Measurements from ENCODE around the gene H2BK1.

The H2BK1 gene

DNA sequence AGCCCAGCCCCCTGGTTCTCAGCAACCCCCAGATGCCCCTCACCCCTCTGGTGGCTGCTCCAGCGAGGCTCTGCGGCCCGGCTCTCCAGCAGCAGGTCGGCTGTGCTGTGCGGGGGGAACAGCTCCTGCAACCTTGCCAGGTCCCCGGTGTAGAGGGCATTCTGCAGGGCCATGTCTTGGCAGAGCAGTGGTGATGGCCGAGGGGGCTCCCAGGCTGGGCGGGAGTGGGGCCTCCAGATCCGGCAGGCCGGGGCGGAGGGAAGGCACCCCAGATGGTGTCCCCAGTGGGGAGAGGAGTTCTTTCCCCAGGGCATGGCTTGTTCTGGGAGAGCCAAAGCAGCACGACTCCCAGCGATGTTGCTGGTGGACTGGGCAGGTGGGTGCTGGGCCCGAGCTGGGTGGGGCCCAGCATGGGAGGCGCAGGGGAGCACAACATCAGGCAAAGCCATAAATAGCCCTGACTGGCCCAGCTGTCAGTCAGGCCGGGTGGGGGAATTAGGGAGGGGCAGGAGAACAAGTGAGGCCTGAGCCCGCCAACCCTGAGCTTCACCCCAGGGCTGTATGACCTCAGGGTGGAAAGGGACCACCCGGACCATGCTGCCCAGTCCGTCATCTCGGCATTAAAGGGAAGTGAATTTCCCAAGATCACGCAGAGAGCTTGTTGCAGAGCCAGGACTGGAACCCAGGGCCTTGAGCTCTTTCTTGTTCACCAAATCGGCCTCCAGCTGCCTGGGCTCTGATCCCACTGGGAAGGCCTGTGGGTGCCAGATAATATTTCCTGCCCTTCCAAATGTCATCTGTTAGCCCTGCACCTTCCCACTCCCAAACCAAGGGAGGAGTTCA, 22.7 kb downstream of the H2BK1 start:
- no peaks in the 10 kb centered on the region for H3K9me3 ChIP-seq (replicated peaks in 1 of 11)
- peaks cover 0 to 30% (median 8%) of the 10 kb centered on the region in 11 experiments; a peak in 13 of 22 replicates for H4K20me1 ChIP-seq
- H3K27ac ChIP-seq, result no peak overlapping the region
- H3K4me3 ChIP-seq, result no peak overlapping the region
- peaks cover 23 to 75% (median 57%) of the 10 kb centered on the region in 11 experiments for H3K27me3 ChIP-seq
- H3K9ac ChIP-seq, result peak overlapping the region in 2 of 11 experiments; percentile 16 to 32; a peak in 3 of 22 replicates
- H3K36me3 ChIP-seq, result no peaks in the 10 kb centered on the region
- no peak for TF ChIP-seq Cebpa-rat (IDR thresholded peaks at IDR 0.05)
- H3K4me1 ChIP-seq, result peaks cover 8 to 35% (median 22%) of the 10 kb centered on the region in 10 experiments
- H3K4me2 ChIP-seq, result peak overlapping the region; percentile 6 to 94 (median 75); a peak in 21 of 22 replicates

DNA sequence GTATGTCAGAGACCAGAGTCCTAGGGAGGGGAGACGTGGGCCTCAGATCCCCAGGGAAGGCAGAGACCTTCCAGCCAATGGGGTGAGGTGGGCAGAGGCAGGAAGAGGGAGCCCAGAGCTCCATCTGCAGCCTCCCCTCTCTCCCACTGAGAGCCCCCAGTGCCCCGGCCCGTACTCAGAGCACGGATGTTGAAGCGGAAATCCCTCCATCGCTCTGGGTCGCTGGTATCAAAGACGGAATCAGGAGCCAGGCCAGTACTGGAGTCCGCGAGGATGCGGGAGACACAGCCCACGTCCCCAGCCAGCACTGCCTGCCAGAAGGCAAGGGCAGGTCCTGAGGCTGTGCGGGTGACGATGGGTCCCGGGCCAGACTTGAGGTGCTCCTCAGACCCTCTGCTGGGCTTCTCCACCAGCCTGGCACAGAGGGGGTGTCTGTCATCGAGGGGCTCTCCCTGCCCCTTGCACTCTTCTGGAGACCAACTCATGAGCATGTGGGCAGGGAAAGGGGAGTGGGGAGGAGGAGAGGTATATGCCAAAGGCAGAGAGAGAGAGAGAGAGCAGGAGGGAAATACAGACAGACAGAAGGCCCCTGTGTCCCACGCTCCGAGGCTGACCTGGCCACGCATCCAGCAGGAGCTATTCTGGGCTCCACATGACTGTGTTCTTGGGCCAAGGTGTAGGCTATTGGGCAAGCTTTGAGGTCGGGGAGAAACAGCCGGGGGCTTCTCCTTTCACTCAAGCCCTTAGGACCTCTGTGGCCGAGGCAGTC, 23.5 kb downstream of the H2BK1 start, which contains the start of gene ASB10:
TSS of gene ASB10 (minus strand) at position 611 of the 769 bp plus-strand sequence. CDS start at position 491, 120 bp downstream.
- Histone ChIP-seq H3K9me3 (replicated peaks in 1 of 11) (no peaks in the 10 kb centered on the region), H3K27me3 (peaks cover 23 to 67% (median 50%) of the 10 kb centered on the region in 11 experiments), H3K4me1 (peaks cover 8 to 35% (median 22%) of the 10 kb centered on the region in 10 experiments), H3K4me2 (peak within 1 kb of the TSS; percentile 6 to 94 (median 75); a peak in 21 of 22 replicates), H3K9ac (peak within 1 kb of the TSS in 2 of 11 experiments; percentile 16 to 32; a peak in 3 of 22 replicates), H3K36me3 (no peaks in the 10 kb centered on the region), H4K20me1 (peaks cover 0 to 30% (median 8%) of the 10 kb centered on the region in 11 experiments; a peak in 12 of 22 replicates), H3K27ac (no peak within 1 kb of the TSS), H3K4me3 (no peak within 1 kb of the TSS)
- TF ChIP-seq Cebpa-rat (IDR thresholded peaks at IDR 0.05), result no peak

DNA sequence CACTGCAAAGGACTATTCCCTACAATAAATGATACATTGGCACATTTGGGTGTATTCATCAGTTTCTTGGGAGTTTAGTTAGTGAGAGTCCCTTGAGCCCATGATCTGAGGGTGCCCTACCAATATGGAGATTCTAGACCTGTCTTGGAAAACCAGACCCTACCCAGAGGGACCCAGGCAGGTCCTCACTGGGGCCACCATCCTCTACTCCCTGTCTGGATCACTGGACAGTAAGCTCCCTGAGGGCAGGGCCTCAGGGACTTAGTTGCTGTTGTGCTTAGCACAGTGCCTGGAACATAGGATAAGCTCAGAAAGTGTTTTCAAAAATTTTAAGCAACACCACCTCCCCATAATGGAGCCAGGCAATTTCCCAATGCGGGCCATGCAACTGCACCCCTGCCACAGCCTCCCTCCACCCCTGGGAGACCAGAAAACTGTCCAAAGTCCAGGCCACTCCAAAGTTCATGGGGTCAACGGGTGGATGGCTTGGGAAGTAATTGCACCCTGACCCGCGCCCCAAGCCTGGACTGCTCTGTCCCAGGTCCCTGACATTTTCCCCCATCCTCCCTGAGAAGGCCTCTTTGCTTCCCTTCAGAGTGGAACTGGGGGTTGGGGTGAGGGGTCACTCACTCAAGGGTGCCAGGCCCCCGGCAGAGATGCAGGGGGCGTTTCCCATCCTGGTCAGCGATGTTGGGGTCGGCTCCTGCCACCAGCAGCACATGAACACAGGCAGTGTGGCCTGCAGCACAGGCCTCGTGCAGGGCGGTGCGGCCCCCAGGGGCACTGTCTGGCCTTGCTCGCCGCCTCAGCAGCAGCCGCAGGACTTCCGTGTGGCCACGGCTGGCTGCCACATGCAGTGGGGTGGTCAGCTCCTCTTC, 24.3 kb downstream of the H2BK1 start:
- 0 out of 22 replicates have a peak overlapping the region, but pooled peaks of 1 of the 11 experiments have one; percentile 90 for H3K4me2 ChIP-seq
- H3K9me3 ChIP-seq (replicated peaks in 1 of 11), result no peaks in the 10 kb centered on the region
- no peak overlapping the region for H3K4me3 ChIP-seq
- peaks cover 8 to 35% (median 22%) of the 10 kb centered on the region in 10 experiments for H3K4me1 ChIP-seq
- no peaks in the 10 kb centered on the region for H3K36me3 ChIP-seq
- no peak overlapping the region for H3K27ac ChIP-seq
- H3K9ac ChIP-seq, result no peak overlapping the region
- H3K27me3 ChIP-seq, result peaks cover 23 to 59% (median 42%) of the 10 kb centered on the region in 11 experiments
- peaks cover 0 to 28% (median 8%) of the 10 kb centered on the region in 11 experiments; a peak in 11 of 22 replicates for H4K20me1 ChIP-seq
- no peak for TF ChIP-seq Cebpa-rat (IDR thresholded peaks at IDR 0.05)

DNA sequence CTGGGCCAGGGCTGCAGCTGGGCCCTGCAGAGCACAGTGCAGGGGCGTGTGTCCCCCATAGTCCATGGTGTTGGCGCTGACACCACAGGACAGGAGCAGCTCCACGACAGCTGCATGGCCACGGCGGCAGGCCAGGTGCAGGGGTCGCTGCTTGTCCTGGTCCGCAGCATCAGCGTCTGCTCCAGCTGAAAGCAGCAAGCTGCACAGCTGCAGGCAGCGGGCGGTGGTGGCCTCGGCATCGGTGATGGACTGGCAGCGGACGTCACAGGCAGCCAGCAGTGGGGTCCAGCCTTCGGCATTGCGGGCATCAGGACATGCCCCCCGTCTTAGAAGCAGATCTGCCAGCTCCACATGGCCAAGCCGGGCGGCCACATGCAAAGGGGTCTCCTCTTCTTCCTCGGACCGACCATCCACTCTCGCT, 29.3 kb downstream of the H2BK1 start:
- Histone ChIP-seq H3K27me3 (peaks cover 0 to 9% (median 0%) of the 10 kb centered on the region in 11 experiments; a peak in 3 of 22 replicates), H3K4me3 (no peak overlapping the region), H3K27ac (no peak overlapping the region), H3K9ac (no peak overlapping the region), H3K4me1 (no peaks in the 10 kb centered on the region), H3K4me2 (no peak overlapping the region), H3K36me3 (no peaks in the 10 kb centered on the region), H4K20me1 (peaks cover 0 to 5% (median 0%) of the 10 kb centered on the region in 11 experiments; a peak in 3 of 22 replicates), H3K9me3 (replicated peaks in 1 of 11) (no peaks in the 10 kb centered on the region)
- no peak for TF ChIP-seq Cebpa-rat (IDR thresholded peaks at IDR 0.05)

DNA sequence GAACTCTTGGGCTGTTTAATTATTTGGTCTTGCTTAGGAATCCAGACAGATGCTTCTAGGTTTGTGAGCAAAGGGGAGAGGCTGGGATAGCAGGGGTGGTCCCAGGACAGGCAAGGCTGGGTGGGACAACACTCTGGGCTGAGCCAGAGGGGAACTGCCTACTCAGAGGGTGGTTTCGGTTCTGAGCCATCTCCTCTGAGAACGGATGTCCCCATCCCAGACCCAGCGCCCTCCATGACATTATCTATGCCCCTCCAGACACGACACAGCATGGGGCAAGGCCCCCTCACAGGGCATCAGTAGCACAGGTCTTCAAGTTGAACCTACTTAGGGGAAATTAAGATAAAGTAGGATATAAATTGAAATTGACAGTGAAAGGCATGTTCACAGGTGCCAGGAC, 30.3 kb downstream of the H2BK1 start:
- no peak for TF ChIP-seq Cebpa-rat (IDR thresholded peaks at IDR 0.05)
- H3K9ac ChIP-seq, result no peak overlapping the region
- no peak overlapping the region for H3K4me3 ChIP-seq
- H3K27ac ChIP-seq, result no peak overlapping the region
- H3K9me3 ChIP-seq (replicated peaks in 1 of 11), result peaks cover 0 to 2% (median 0%) of the 10 kb centered on the region in 11 experiments; a peak in 2 of 22 replicates
- H3K27me3 ChIP-seq, result no peaks in the 10 kb centered on the region; a peak in 2 of 22 replicates
- no peak overlapping the region for H3K4me2 ChIP-seq
- H3K36me3 ChIP-seq, result no peaks in the 10 kb centered on the region
- no peaks in the 10 kb centered on the region for H3K4me1 ChIP-seq
- peaks cover 0 to 5% (median 0%) of the 10 kb centered on the region in 11 experiments; a peak in 3 of 22 replicates for H4K20me1 ChIP-seq

DNA sequence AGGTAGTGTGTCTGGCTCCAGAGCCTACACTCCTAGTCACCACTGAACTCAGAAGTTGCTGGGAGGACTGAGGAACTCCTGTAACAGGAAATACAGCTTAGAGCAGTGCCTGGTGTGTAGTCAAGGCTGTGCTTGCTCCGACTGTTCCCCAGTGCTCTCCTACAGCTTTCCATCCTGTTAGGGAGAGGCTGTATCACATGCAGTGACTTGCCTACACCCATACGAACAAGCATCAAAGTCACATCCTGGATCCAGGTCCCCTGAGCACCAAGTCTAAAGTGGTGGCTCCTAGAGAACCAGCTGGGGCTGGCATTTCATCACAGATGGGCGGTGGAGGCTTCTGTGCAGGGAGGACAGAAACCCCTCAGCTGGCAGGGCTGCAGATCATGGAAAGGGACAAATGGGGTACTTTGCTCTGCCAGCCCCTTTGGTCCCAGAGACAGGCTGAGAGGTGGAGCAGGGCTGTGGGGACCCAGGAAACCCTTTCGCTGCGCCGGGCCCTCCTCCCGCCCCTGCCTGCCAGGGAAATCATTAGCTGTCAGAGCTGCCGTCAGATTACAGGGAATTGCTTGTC, 30.9 kb downstream of the H2BK1 start:
- Histone ChIP-seq H3K4me3 (no peak overlapping the region), H4K20me1 (peaks cover 0 to 5% (median 0%) of the 10 kb centered on the region in 11 experiments; a peak in 3 of 22 replicates), H3K4me2 (no peak overlapping the region), H3K36me3 (no peaks in the 10 kb centered on the region), H3K27ac (no peak overlapping the region), H3K9me3 (replicated peaks in 1 of 11) (peaks cover 0 to 7% (median 5%) of the 10 kb centered on the region in 11 experiments; a peak in 18 of 22 replicates), H3K4me1 (no peaks in the 10 kb centered on the region), H3K9ac (no peak overlapping the region), H3K27me3 (no peaks in the 10 kb centered on the region; a peak in 2 of 22 replicates)
- TF ChIP-seq Cebpa-rat (IDR thresholded peaks at IDR 0.05), result no peak

DNA sequence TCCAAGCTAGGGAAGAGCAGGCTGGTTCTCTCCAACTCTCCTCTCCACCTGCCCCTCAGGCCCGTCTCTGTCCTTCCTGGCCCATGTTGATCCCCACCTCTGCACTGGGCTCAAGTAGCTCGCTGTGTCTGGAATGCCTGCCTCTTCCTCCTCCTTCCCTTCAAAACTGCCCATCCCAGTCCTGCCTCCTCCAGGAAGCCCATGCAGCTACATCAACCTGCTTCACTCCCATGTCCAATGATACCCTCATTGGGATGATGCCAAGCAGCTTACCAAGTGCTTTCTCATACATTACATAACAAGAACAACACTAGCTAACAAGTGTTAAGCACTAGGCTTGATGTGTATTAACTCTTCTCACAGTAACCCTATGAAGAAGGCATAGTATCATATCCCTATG, 31.5 kb downstream of the H2BK1 start:
- TF ChIP-seq Cebpa-rat (IDR thresholded peaks at IDR 0.05), result no peak
- no peaks in the 10 kb centered on the region for H3K4me1 ChIP-seq
- peaks cover 0 to 5% (median 0%) of the 10 kb centered on the region in 11 experiments; a peak in 3 of 22 replicates for H4K20me1 ChIP-seq
- H3K4me2 ChIP-seq, result no peak overlapping the region
- no peak overlapping the region for H3K27ac ChIP-seq
- no peak overlapping the region for H3K9ac ChIP-seq
- H3K4me3 ChIP-seq, result no peak overlapping the region
- peaks cover 0 to 13% (median 10%) of the 10 kb centered on the region in 11 experiments; a peak in 19 of 22 replicates for H3K9me3 ChIP-seq (replicated peaks in 1 of 11)
- no peaks in the 10 kb centered on the region for H3K36me3 ChIP-seq
- no peaks in the 10 kb centered on the region; a peak in 2 of 22 replicates for H3K27me3 ChIP-seq

DNA sequence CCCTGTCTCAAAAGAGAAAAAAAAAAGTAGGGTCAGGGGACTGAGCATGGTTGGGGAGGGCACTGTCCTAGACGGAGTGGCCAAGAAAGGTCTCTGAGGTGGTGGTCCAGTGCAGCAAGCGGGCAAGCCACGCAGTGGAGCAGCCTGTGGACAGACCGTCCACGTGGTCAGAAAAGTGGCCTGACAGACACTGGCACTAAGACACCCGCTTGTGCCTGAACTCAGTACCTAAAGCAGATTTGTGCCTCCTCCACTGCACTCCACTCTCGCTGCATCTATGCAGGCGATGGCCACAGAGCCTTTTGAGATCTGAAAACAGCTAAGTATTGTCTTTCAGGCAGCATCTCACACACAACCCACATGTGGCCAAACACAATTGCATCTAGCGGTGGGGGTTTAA, 32.1 kb downstream of the H2BK1 start:
- H3K9me3 ChIP-seq (replicated peaks in 1 of 11), result peaks cover 0 to 19% (median 16%) of the 10 kb centered on the region in 11 experiments; a peak in 20 of 22 replicates
- no peak overlapping the region for H3K4me3 ChIP-seq
- peaks cover 0 to 5% (median 0%) of the 10 kb centered on the region in 11 experiments; a peak in 3 of 22 replicates for H4K20me1 ChIP-seq
- H3K36me3 ChIP-seq, result no peaks in the 10 kb centered on the region
- H3K27ac ChIP-seq, result no peak overlapping the region
- H3K9ac ChIP-seq, result no peak overlapping the region
- no peak overlapping the region for H3K4me2 ChIP-seq
- no peak for TF ChIP-seq Cebpa-rat (IDR thresholded peaks at IDR 0.05)
- peaks cover 0 to 2% (median 0%) of the 10 kb centered on the region in 11 experiments; a peak in 2 of 22 replicates for H3K27me3 ChIP-seq
- H3K4me1 ChIP-seq, result no peaks in the 10 kb centered on the region
